ENCODE measurements around the gene KAT2B.

Gene KAT2B

DNA sequence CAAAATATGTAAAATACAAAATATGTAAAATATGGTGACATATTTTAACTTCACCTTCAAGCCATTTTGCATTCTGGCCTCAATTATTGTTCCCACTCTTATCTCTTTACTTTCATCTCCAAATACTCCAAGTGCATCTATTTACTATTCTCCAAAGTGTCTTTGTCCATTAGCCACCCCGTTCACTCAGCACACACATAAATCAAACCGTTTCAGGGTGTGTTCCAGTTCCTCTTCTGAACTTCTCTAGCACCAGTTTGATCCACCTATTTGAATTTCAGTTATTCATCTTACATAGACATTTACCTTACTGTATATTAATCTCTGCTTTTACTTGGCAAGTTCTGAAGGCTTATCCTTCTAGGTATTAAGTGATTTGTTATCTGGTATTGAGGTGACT, 100.6 kb downstream of the KAT2B start:
- TF ChIP-seq, protein P1, sequence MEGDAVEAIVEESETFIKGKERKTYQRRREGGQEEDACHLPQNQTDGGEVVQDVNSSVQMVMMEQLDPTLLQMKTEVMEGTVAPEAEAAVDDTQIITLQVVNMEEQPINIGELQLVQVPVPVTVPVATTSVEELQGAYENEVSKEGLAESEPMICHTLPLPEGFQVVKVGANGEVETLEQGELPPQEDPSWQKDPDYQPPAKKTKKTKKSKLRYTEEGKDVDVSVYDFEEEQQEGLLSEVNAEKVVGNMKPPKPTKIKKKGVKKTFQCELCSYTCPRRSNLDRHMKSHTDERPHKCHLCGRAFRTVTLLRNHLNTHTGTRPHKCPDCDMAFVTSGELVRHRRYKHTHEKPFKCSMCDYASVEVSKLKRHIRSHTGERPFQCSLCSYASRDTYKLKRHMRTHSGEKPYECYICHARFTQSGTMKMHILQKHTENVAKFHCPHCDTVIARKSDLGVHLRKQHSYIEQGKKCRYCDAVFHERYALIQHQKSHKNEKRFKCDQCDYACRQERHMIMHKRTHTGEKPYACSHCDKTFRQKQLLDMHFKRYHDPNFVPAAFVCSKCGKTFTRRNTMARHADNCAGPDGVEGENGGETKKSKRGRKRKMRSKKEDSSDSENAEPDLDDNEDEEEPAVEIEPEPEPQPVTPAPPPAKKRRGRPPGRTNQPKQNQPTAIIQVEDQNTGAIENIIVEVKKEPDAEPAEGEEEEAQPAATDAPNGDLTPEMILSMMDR (conservative IDR thresholded peaks at IDR 0.05; ENCODE audit: low read depth, low read length), result no peak
- no peak for DNase-seq (ENCODE audit: low read depth)
- H3K4me3 ChIP-seq (ENCODE audit: low read depth, low read length), result no peak overlapping the region

DNA sequence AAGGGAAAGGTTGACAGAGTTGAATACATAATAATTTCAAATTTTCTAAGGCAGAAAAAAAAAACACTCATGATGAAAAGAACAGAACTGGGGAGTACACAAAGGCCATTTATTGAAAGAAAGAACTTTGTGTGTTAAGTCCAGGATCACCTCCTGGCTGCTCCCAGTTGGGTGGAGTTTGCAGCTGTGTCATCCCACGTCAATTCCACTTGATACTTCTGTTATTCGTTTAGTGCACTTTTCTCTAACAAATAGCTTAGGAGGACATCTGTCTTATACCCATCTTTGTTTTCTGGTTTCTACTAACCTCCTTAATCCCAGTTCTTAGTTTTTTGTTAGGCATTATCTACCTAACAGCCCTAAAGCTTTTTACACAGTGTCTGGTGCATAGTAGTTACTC, 101.1 kb downstream of the KAT2B start:
- TF ChIP-seq, protein P1 (conservative IDR thresholded peaks at IDR 0.05; ENCODE audit: low read depth, low read length), result no peak
- no peak for DNase-seq (ENCODE audit: low read depth)

DNA sequence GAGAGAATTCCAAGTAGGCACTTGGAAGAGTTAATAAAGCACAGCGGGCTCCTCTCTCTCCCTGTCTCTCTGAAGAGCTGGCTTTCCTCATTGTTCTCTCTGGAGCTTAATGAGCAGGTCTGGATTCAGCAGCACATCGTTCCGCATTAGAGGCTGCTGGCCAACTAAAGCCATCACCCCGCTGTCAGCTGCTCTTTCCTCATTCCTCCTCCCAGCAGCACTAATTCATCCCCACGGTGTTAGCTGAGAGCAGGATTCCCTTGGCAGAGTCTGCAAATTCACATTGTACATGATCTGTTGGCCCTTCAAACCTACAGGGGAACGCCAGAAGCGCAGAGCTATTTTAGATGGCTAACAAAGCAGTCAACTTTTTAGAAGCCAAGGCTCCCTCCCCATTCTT, 101.6 kb downstream of the KAT2B start:
- peak; percentile 64 for DNase-seq (ENCODE audit: low read depth)
- H3K4me3 ChIP-seq (ENCODE audit: low read depth, low read length), result no peak overlapping the region
- TF ChIP-seq, protein P1 (conservative IDR thresholded peaks at IDR 0.05; ENCODE audit: low read depth, low read length), result no peak

More for the DNA sequence above, 101.1 kb downstream of the KAT2B start:
- H3K4me3 ChIP-seq (ENCODE audit: low read depth, low read length), result no peak overlapping the region

DNA sequence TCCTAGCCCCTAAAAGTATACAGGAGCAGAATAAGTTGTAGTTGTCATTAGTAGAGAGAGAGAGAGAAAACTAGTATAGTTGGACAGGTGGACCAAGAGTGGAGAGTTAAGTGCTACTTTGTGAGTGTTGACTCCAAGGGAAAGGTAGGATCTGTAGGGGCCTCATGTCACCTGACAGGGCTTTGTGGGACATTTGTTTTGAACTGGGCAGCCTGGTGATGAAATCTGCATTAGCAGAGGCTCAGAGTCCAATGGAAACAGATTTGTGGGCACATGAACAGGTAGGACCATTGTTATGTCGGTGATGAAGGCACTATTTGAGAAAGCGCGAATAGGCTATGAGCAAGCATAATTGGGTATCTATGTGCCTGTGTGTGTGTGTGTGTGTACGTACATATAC, 102.3 kb downstream of the KAT2B start:
- DNase-seq (ENCODE audit: low read depth), result no peak
- TF ChIP-seq, protein P1 (conservative IDR thresholded peaks at IDR 0.05; ENCODE audit: low read depth, low read length), result no peak
- H3K4me3 ChIP-seq (ENCODE audit: low read depth, low read length), result no peak overlapping the region

DNA sequence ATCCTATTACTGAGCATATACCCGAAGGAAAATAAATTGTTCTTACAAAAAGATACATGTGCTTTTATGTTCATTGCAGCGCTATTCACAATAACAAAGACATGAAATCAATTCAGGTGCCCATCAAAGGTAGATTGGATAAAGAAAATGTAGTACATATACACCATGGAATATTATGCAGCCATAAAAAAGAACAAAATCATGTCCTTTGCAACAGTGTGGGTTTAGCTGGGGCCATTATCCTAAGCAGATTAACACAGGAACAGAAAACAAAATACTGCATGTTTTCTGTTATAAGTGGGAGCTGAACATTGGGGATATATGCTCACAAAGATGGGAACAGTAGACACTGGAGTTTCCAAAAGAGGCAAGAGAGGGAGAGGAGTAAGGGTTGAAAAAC, 103.3 kb downstream of the KAT2B start:
- DNase-seq (ENCODE audit: low read depth), result no peak
- TF ChIP-seq, protein P1 (conservative IDR thresholded peaks at IDR 0.05; ENCODE audit: low read depth, low read length), result no peak
- H3K4me3 ChIP-seq (ENCODE audit: low read depth, low read length), result no peak overlapping the region

DNA sequence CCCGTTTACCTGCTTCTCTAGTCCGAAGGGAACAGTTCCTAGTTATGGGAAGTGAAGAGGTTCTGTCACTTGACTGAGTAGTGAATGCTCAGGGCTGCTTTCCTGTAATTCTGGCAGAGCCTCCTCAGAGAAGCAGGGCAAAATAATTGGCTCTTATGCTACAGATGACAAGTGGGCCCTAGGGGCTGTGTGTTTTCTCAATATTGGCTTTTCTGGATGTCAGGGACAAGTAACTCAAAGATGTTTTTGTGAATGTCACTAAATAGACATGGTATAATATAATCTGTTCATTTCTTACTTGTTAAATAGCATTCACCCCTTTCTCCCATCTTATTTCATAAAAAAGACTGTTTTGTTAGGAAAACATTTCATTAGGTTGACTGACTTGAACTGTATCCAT, 105.6 kb downstream of the KAT2B start:
- TF ChIP-seq, protein P1 (conservative IDR thresholded peaks at IDR 0.05; ENCODE audit: low read depth, low read length), result no peak
- H3K4me3 ChIP-seq (ENCODE audit: low read depth, low read length), result no peak overlapping the region
- no peak for DNase-seq (ENCODE audit: low read depth)

DNA sequence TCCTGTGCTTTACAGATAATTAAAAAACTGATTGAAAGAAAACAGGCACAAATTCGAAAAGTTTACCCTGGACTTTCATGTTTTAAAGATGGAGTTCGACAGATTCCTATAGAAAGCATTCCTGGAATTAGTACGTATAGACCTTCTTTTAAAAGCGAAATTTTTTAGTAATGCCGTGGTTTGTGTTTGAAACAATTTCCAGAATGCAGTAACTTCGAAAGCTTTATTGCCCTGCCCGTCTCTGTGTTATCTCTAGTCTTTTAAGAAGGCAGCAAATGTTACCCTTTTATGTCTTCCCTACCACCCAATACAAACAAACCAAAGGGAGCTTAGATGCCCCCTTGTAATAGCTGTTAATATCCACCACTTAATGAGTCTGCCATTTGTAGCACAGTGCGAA, 106.1 kb downstream of the KAT2B start:
- DNase-seq (ENCODE audit: low read depth), result no peak
- H3K4me3 ChIP-seq (ENCODE audit: low read depth, low read length), result no peak overlapping the region
- TF ChIP-seq, protein P1 (conservative IDR thresholded peaks at IDR 0.05; ENCODE audit: low read depth, low read length), result no peak

Measured in choroid plexus epithelial cell (primary cell).